ENCODE results near the gene RRAS.

The RRAS gene

DNA sequence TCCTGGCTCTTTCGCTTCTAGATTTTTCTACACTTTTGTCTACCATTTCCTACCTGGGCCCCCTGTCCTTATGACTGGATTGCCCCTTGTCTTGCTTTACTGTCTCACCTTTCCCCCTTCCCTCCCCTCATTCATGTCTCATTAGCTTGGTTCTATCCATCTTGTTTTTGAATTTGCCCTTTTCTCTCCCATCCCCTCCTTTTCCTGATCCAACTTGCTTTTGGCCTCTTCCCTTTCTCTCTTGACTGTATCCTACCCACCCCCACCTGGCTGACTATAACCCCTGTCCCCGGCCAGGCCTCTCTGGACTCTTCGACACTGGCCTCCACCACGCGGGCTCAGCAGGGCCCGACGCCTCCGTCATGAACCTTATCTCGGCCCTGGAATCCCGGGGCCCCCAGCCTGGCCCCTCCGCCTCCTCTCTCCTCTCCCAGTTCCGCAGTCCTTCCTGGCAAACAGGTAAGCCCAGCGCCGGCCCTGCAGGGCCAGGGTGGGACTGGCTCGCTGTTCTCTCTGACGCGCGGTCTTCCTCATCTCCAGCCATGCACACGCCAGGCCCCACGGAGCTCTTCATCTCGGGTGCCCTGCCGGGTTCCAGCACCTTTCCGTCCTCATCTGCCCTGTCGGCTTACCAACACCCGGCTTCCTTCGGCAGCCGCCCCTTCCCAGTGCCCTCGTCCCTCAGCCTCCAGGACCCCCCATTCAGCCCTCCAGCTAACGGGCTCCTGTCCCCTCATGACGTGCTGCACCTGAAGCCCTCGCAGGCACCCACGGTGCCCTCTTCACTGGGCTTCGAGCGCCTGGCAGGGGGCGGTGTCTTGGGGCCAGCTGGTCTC is 45.6 kb downstream of the RRAS start:
- no peak for DNase-seq

DNA sequence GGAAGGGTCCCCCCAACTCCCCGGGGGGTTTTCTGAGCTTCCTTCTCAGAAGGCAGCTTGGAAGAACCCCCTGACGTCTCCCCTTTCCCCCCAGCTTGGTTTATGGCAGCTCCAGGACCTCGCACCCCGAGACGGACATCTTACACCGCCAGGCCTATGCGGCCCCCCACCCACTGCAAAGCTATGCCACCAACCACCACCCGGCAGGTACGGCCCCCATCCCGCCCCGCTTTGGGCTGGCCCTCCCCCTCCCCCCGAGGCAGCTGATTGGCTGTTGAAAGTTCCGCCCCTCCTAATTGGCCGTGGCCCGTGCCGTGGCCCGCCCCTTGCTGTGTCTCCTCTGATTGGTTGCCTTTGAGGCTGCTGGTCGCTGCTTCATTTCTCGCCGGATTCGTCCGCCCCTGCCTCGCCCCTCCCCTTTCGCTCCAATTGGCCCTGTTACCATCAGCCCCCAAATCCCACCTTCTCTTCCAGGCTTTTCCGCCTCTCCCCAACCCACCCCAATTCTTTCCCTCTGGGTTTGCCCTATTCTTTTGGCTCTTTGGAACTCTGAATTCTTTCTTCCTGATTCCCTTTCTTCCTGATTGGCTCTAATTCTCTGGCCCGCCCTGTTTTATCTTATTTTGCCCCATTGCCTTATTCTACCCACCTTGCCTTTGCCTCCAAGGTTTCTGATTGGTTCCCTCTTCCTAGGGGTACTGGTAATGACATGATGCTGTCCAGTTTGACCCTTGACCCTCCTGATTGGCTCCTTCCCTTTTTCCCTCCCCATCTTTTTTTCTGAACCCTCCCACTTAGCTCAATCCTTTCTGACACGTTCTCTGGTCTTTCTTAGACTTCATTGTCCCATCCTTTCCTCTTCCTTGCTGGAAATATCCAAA is 46.5 kb downstream of the RRAS start:
- peak; percentile 77 to 96 (median 90) for DNase-seq

DNA sequence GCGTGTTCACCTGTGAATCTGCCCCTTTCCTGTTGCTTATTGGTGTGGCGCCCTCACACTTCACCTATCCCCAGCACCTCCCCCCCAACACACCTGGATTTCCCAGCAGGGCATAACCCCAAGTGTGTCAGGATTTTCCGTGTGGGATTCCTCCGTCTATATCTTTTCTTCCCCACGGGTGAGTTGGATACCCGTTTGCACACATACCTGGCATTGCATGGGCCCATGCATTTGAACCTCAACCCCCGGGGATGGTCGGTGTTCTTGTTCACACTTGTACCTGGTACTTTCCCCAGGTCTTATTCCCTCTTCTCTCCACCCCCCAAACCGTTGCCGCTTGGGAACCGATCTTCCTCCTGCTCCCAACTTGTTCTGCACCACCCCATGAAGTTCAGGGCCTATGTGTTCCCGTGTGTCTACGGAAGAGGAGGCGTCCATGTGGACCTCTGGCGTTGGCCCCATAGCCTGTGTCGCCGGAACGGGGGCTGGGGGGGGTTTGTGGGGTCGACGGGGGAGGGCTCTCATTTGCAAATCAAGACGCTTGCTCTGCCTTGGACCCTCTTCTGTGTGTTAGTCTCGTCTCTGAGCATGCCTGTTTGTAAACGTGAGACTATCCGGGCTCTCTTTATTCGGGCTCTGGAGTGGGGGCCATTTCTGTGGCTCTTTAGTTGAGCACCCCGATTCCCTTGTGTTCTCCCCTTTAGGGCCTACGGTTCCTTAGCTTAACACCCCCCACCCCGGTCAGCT is 47.3 kb downstream of the RRAS start:
- peak in 1 of 5 experiments; percentile 49 for DNase-seq

DNA sequence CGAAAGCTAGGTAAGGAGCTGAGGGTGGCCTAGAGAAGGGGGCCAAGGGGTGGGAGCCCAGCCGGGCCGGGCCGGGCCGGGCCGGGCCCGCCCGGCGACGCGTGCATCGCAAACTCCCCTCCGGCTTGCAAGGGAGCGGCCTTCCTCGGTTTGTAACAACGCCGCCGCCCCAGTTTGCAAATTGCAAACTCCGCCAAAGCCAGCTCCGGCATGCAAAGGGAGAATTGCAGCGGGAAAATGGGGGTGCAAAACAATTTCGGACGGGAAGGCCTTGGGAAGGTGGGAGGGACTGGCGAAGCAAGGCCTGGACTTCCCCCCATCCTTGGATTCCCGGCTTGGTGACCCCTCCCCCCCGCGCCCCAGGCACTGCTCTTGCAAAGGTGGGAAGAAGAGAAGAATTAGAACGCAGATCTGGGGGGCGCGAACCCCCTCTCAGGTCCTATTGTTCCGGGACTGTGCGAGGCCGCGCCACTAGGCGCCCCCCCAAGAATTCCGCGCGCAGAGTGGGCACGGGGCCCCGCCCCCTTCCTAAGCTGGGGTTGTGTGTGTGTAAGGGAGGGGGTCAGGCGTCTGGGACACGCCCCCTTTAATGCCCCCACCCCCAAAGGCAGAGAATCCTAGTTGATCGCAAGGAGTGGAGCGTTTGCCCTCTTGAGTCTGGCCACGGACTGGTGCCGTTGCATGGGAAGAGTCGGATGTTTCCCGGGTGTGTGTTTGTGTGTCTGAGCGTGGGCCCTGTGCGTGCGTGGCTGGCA is 48.0 kb downstream of the RRAS start:
- DNase-seq = peak in 3 of 5 experiments; percentile 24 to 66 (median 42)

DNA sequence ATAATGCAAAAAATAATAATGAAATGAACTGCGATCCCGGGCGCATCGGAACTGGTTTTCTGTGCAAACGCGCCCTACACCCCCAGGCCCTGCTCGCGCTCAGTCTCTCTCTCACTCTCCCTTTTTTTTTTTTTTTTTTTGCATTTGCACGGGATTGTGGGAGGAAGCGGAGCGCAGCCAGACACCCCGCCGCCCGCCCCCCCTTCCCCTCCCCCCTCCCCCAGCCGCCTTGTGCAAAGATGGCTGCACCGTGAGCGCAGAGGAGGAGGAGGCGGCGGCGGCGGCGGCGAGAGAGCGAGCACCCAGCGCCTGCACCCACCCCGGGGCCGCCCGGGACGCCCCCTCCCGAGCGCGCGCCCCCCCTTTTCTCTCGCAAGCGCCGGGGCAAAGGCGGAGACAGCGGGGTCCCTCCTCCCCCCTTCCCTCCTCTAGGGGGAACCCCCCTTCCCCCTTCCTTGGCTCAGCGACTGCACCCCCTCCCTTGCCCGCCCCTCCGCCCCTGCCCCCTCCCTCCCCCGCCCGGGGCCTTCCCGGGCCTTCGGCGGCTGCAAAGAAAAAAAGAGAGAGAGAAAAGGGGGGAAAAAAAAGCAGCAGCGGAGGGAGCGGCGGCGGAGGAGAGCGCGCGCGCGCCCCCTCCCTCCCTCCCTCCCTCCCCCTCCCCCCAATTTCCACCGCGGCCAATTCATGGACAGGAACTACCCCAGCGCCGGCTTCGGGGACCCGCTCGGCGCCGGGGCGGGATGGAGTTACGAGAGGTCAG is 48.8 kb downstream of the RRAS start, which contains the start of gene PRR12:
TSS of gene PRR12 (plus strand) at position 212 of the 760 bp plus-strand sequence. CDS start at position 685, 473 bp downstream.
- peak; percentile 50 to 89 (median 69) for DNase-seq

DNA sequence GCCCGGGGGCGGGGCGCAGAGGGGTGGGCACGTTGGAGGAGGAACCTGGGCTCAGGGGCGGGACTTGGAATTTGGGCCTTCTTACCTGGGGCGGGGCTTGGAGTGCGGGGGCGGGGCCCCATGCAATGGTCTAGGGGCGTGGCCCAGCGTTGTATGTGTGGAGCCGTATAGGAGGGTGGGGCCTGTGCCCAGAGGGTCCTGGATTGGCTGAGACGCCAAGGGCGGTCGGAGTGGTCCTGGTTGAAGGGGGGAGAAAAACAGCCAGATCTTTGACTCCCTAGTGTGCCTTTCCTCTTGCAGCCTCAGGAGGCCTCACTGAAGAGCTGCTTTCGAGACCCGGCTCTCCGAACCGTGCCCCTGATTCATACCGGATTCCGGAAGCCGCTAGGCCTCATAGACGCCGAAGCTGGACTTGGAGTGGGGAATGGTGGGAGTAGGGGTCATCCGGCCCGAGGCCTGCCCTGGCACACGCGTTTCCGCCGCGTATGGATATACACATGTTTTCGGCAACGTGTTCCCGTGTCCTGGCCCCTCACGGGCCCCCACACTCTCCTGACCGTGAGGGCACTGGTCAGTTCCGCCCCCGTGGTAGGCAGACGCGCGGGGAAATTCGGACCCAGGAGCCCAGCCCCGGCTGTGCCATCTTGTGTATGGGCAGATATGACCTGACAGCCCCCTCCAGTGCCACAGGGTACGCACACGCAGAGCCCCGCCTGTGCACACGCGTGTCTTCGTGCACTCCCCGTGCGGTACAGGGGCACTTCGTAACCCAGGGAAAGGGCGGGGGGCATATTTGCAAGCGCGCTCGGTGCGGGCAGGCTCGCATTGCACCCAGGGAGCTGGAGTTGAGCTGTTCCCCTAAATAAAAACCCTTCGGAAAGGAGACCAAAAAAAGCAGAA is 49.6 kb downstream of the RRAS start:
- peak; percentile 78 to 98 (median 91) for DNase-seq

DNA sequence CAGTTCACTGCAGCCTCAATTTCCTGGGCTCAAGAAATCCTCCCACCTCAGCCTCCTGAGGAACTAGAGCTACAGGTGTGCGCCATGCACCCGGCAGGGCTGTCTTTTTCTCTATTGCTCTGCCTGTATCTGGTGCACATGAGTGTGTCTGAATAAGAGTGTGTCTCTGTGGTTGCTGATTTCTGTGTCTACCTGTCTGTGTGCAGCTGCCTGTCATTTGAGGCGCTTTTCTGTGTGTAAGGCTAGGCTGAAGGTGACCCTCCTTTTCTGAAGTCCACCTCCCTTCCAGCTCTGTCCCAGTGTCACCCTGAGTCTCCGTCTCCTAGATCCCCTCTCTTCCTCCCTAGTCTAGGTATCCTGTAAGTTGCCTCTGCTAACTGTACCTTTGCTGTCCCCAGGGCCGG is 50.4 kb downstream of the RRAS start:
- no peak for DNase-seq

DNA sequence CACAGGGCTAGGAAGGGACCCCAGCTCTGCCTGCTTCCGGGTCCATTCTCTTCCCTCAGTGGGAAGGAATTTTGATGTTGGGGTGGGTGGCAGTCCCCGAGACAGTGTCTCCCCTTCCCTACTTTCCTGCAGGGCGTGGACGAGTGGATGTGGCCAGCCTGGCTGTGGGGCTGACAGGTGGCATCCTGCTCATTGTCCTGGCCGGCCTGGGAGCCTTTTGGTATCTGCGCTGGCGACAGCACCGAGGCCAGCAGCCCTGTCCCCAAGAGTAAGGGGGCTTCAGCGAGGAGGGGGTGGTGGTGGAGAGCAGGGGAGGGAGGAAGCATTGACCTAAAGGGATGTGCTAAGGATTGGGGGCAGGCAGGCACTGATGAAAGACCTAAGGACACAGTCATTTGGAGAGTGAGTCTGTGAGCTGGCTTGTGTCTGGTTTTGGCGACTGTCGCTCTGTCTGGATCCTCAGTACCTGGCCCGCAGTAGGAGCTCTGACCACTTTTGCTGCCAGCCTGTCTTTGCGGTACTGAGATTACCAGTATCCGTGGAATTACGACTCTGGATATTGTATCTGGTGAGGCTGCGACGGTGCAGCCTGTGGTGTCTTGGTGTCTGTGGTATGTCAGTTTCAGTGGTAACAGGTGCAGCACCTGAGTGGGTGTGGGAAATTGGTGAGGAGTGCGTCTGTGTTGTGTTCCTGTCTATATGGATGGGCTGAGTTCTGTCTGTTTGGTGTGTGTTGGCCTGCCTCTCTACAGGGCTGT is 51.4 kb downstream of the RRAS start:
- peak in 2 of 5 experiments; percentile 31 to 45 for DNase-seq

DNA sequence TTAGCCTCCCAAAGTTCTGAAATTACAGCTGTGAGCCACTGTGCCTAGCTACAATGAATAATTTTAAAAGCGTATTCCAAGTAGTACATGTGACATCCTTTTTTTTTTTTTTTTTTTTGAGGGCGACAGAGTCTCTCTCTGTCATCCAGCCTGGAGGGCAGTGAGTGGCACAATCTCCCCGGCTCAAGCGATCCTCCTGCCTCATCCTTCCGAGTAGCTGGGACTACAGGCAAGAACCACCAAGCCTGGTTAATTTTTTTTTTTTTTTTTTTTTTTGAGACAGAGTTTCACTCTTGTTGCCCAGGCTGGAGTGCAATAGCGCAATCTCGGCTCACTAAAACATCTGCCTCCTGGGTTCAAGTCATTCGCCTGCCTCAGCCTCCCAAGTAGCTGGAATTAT is 52.7 kb downstream of the RRAS start:
- DNase-seq = no peak

Data from T-helper 2 cell (primary cell).